ENCODE data around the gene BRD9.
A peak's percentile ranks its signal among the peaks of the same experiment; 100 is the strongest.

The BRD9 gene

DNA sequence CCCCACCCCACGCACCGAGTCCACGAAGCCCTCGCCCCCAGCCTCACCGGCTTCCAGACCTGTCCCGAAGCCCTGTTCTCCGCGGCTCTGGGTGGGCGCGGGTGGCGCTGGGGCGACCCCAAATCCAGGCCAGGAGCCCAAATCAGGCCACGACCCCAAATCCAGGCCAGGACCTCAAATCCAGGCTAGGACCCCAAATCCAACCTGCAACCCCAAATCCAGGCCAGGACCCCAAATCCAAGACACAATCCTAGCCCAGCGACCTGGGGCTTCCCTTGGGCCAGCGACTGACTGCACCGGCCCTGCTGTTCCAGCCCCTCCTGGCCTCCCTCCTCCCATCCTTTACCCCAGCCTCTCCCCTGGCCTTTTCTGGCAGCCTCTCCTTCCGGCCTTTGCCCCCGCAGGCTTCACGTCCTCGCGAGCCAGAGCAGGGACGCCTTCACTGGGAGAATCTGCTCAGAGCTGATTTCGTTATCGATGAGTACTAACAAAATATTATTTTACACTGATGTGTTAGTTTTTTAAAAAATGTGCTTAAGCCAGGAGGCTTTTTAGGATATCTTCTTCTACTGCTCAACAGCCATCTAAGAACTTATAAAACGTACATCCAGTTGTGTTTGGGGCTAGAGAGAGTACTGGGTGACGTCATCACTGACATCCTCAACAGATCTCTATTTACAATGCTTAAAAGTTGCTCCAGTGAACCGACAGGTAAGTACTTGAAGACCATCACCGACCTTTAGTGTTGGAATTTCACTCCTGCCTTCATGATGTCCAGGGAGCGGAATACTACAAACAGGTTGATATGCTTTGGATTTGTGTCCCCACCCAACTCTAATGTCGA lies 34.8 kb upstream of the BRD9 start:
- TF ChIP-seq, protein P1, sequence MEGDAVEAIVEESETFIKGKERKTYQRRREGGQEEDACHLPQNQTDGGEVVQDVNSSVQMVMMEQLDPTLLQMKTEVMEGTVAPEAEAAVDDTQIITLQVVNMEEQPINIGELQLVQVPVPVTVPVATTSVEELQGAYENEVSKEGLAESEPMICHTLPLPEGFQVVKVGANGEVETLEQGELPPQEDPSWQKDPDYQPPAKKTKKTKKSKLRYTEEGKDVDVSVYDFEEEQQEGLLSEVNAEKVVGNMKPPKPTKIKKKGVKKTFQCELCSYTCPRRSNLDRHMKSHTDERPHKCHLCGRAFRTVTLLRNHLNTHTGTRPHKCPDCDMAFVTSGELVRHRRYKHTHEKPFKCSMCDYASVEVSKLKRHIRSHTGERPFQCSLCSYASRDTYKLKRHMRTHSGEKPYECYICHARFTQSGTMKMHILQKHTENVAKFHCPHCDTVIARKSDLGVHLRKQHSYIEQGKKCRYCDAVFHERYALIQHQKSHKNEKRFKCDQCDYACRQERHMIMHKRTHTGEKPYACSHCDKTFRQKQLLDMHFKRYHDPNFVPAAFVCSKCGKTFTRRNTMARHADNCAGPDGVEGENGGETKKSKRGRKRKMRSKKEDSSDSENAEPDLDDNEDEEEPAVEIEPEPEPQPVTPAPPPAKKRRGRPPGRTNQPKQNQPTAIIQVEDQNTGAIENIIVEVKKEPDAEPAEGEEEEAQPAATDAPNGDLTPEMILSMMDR (IDR thresholded peaks at IDR 0.05; ENCODE audit: extremely low read depth, missing control alignments) = no peak
- DNase-seq (ENCODE audit: low spot score) = no peak

DNA sequence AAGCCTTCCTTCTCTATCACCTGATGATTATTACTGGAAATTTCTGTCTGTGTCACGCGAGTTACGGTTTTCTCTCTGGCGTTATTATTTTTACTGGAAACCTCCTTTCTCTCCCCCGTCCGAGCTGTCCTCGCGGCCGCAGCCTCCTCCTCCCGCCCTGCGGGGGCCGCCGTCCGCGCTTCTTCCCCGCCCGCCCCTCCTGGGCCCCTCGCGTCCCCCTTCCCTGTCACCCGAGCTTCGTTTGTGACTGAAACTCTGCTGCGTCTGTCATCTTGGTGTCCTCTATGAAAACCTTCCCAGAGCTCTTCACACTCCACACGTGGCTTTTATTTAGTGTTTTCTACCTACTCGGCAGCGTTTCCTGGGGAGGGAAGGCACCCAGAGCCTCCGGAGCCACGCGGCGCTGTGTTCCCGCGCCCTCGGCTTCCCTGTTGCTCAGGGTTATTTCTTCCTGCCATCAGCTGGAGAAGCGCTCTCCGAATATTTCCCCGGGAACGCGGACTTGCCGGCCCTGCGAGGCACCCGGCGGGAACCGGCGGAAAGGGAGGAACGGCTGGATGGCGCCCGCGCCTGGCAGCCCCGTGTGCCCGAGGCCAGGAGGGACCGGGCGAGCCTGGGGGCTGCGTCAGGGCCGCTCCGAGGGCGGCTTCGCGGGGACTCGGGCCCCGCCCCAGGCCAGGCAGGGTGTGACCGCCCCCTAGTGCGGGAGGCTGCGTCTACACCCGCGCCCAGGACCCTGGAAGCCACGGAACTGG lies 34.0 kb upstream of the BRD9 start:
- TF ChIP-seq, protein P1 (IDR thresholded peaks at IDR 0.05; ENCODE audit: extremely low read depth, missing control alignments) = peak; percentile 9
- DNase-seq (ENCODE audit: low spot score) = peak; percentile 76

DNA sequence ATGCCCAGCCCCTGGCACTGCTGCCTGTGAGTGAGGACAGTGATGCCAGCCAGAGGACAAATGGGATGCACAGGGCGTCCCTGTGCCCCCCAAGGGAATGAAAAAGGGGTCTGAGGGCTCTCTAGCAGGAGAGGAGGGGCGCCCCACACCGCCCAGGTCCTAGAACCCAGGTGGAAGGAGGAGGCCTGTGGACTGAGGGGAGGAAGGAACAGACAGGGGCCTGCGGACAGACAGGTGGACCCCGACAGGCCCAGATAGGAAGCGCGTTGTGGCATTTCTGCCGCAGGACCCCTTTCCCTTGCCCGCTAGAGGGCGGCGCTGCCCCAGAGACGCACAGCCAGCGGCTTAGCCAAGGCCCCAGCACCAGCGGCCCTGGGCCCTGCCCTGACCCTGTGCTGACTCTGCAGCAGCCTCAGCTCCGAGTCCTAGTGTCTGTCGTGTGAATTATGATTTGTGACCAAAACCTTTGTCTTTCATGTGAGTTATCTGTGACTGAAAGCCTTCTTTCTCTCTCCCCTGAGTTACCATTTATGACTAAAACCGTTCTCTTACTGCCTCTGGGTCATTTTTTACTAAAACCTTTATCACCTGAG lies 30.8 kb upstream of the BRD9 start:
- TF ChIP-seq, protein P1 (IDR thresholded peaks at IDR 0.05; ENCODE audit: extremely low read depth, missing control alignments) = peak; percentile 83
- DNase-seq (ENCODE audit: low spot score) = peak; percentile 90

DNA sequence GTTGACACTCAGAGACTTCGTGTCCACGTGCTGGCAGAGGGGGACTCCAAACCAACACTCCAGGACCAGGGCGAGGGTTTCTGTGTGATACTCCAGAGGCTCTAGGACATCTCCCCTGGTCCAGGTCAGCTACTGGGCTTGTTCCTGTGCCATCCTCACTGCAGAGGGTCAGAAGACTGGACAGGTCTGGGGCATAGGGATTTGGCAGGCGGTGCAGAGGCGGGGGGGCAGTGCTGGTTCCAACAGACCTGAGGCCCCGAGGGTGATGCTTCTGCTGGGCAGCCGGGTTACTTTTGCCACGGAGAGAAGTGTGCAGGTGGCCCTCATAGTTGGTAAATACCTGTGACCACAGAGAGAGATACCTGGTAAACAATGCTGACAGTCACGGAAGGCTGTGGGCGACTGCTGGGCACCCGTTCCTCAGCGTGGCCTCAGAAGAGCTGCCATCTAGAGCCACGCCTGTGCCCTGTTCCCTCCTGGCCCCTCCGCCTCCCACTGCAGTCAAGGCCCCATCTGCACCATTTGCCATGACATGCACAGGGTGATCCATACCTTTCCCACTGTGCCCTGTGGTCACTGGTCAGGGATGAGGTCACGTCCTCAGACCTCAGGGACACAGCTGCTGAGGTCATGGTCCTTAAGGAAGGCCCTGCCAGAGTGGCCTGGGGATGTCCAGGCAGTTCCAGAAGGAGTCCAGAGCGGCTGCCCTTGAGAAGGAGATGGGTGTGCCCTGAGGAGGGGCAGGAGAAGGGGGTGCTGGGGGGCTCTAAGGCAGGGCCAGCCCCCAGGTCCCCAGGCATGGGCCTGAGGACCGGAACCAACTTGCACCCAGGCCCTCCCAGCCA lies 30.1 kb upstream of the BRD9 start:
- no peak for DNase-seq (ENCODE audit: low spot score)
- TF ChIP-seq, protein P1 (IDR thresholded peaks at IDR 0.05; ENCODE audit: extremely low read depth, missing control alignments) = no peak

DNA sequence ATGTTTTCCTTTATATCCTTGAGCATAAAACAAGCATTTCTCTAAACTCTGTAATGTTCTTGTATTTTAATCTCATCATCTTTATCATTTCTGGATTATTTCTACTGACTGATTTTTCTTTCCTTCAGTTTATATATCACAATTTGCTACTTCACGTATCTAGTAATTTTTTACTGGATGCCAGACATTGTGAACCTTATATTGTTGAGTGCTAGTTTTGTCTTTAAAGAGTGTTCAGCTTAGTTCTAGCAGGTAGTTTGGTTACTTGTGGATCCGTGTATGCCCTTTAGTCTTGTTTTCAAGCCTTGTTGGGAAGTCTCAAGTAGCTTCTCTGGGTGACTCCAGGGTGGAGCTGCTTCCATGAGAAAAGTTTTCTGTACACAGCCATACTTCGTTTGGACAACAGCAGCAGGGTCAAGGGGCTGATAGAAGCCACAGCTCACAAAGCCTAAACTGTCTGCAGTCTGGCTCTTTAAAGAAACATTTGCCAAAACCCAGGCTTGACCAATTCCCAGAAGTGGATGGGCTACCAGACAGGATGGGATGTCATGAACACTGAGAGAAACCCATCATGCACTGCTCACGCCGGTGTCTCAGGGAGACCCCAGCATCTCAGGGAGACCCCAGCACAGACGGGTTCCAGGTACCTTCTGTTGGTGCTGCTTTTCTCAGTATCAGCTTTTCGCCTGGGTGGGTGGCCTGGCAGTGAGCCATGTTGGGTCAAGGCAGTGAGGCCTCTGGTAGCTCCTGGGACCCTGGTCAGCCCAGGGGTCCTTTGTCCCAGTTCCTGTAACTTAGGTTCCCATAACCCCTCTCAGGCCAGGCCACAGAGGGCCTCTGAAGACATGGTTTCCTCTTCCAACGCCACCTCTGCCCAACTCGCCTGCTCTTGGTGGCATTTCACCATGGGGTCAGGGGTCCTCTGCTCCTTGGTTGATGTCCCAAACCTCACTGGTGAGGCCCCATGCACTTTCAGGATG lies 29.1 kb upstream of the BRD9 start:
- no peak for DNase-seq (ENCODE audit: low spot score)
- TF ChIP-seq, protein P1 (IDR thresholded peaks at IDR 0.05; ENCODE audit: extremely low read depth, missing control alignments) = no peak

DNA sequence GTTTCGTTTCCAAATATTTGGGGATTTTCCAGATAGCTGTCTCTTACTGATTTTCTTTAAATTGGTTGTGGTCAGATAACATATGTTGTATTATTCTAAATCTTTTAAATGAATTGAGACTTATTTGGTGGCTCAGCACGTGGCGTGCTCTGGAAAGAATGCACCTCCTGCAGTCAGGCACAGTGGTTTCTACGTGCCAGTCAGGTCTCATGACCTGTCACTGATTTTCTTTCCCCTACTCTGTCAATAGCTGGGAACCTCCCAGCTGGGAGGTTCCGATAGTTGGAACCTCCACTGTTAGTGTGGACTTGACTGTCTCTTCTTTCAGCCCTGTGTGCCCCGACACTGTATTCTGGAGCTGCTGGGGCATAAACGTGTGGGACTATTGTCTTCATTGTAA lies 27.7 kb upstream of the BRD9 start:
- TF ChIP-seq, protein P1 (IDR thresholded peaks at IDR 0.05; ENCODE audit: extremely low read depth, missing control alignments) = no peak
- no peak for DNase-seq (ENCODE audit: low spot score)

Measured in GM20000 (cell line).